ENCODE data around the gene TP63.
"Not testable (repeated sequence)": the region's sequence is repeated elsewhere in the genome, so short reads cannot be mapped to it uniquely, and the experiment has no call there.

The TP63 gene

GRCh38 chr3:189728915-189729314 lies 97.7 kb downstream of the TP63 start:
- no peak for DNase-seq

GRCh38 chr3:189734061-189734460 lies 102.9 kb downstream of the TP63 start:
- DNase-seq = no peak

- DNase-seq = no peak
Observed at GRCh38 chr3:189735913-189736312, 104.7 kb downstream of the TP63 start.

- DNase-seq = no peak
Observed at GRCh38 chr3:189737071-189737470, 105.9 kb downstream of the TP63 start.

GRCh38 chr3:189737619-189738018 lies 106.4 kb downstream of the TP63 start:
- DNase-seq = no peak

- no peak for DNase-seq
Observed at GRCh38 chr3:189739378-189739777, 108.2 kb downstream of the TP63 start.

GRCh38 chr3:189740156-189740555 lies 109.0 kb downstream of the TP63 start:
- no peak for DNase-seq

GRCh38 chr3:189744235-189744634 lies 113.0 kb downstream of the TP63 start:
- no peak for DNase-seq

- DNase-seq = no peak
Observed at GRCh38 chr3:189745622-189746021, 114.4 kb downstream of the TP63 start.

- DNase-seq = no peak
Observed at GRCh38 chr3:189748046-189748445, 116.9 kb downstream of the TP63 start.

- not testable (repeated sequence) for DNase-seq
Observed at GRCh38 chr3:189750972-189751371, 119.8 kb downstream of the TP63 start.

GRCh38 chr3:189754356-189754755 lies 123.2 kb downstream of the TP63 start:
- no peak for DNase-seq

GRCh38 chr3:189756582-189757078 lies 125.4 kb downstream of the TP63 start:
- no peak for DNase-seq

- DNase-seq = no peak
Observed at GRCh38 chr3:189758186-189758585, 127.0 kb downstream of the TP63 start.

GRCh38 chr3:189766416-189766815 lies 135.2 kb downstream of the TP63 start:
- DNase-seq = no peak

GRCh38 chr3:189771842-189772450 lies 140.8 kb downstream of the TP63 start:
- DNase-seq = no peak

GRCh38 chr3:189772584-189772983 lies 141.4 kb downstream of the TP63 start:
- DNase-seq = no peak

GRCh38 chr3:189773056-189773455 lies 141.9 kb downstream of the TP63 start:
- no peak for DNase-seq

GRCh38 chr3:189776149-189776824 lies 145.1 kb downstream of the TP63 start:
- DNase-seq = no peak

- DNase-seq = no peak
Observed at GRCh38 chr3:189778340-189778950, 147.3 kb downstream of the TP63 start.

- no peak for DNase-seq
Observed at GRCh38 chr3:189779166-189779565, 148.0 kb downstream of the TP63 start.

GRCh38 chr3:189780546-189781270 lies 149.5 kb downstream of the TP63 start:
- DNase-seq = no peak

- no peak for DNase-seq
Observed at GRCh38 chr3:189781415-189781814, 150.2 kb downstream of the TP63 start.

All from activated effector memory CD4-positive, alpha-beta T cell treated with anti-CD3 and anti-CD28 coated beads, Interleukin-2, amount 50 U/mL, for 16 hours (primary cell).